GM19035 (cell line): Measurements from ENCODE around the gene RAB11B.
"Not testable (repeated sequence)": the region's sequence is repeated elsewhere in the genome, so short reads cannot be mapped to it uniquely, and the experiment has no call there.

Source experiments
- ATAC-seq: cut with Tn5 transposase; IDR thresholded peaks from one replicate; pipeline ENCODE4 v1.9.1; 2021; ENCODE audit not compliant: unreplicated experiment

RAB11B gene

DNA sequence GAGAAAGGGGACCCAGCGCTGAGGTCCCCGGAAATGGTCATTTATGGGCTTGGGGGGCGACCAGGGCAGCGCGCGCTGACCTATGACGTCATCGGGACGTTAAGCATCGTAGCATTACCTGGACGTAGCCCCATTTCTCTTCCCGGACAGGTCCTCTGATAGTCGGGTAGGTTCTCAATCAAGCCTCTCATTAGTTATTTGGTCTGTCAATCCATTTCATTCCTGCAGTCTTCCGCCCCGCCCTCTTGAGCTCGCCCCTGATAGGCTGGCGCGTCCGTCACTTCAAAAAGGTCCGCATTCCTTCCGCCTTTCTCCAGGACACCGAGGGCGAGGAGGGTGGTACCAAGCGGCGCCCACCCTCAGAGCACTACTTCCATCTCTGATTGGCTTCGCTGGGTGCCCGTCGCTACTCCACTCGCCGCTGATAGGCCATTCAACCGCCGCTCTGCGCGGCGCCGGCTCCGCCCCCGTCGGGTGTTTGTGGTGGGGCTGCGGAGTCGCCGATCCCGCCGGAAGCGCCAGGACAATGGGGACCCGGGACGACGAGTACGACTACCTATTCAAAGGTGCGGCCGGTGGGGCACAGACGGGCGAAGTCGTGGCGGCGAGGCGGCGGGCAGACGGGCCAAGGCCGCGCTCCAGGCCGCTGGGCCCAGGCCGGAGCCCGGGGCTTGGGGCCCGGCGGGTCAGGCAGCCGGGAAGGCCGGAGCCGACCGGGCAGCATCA, at the start of gene RAB11B:
TSS of gene RAB11B (plus strand) at position 470 of the 726 bp plus-strand sequence. CDS start at position 527, 57 bp downstream.
- peak; percentile 92 for ATAC-seq

DNA sequence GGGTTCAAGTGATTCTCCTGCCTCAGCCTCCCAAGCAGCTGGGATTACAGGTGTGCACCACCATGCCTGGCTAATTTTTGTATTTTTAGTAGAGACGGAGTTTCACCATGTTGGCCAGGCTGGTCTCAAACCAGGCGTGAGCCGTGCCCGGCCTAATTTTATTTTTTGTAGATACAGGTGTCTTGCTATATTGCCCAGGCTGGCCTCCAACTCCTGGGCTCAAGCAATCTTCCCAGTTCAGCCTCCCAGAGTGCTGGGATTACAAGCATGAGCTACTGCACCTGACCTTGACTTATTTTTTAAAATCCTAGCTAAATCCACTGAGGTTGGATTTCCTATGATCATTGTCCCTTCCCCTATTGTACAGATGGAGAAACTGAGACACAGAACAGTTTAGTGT, 48.7 kb upstream of the RAB11B start:
- ATAC-seq: not testable (repeated sequence)

DNA sequence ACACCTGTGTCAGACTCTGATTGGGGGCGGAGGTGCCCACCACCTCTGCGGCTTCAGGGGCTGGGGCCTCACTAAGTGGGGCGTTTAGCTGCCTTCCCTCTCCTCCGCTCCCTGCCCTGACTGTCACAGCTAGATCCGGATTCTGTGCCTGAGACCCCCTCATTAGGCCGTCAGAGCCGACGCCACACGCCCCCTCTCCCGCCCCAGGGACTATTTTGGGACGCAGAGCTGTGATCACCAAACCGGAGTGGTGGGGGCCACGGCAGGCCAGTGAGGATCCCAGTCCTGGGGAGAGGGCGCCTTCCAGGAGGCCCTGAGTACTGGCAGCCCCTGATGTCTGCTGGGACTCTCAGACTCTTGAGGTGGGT, 47.9 kb upstream of the RAB11B start:
- ATAC-seq: no peak

DNA sequence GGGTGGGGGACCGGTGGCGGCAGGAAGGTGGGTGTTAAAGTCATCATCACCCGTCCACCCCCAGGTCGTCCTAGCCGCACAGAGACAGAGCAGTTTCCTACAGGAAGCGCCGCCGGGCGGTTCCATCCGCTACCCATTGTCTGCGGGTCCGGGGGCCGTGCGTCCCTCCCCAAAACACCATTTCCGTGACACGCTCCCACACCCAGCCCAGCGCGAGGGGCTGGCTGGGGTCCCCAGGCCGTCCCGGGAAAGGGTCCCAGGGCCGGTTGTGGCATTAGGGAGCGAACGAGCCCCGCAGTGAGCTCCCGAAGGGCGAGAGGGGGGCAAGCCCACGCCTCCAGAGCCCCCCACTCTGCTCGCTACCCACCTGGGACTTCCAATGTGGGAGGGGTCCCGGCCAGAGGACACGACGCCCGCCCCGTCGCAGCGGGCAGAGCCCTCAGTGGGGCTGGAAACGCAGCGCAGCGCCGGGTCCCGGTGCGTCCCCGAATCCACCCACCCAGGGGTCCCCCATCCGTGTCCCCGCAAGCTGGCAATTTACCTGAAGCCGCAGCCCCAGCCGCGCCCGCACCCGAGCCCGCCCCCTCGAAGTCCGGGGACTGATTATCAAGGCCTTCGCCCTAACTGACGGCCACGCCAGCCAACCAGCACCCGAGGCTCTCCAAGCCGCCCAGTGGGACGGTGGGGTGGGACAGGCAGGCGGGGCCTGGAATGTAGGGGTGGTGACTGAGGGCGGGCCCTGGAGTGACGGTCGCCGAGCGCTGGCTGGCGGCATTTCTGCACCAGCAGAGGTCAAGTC, 47.3 kb upstream of the RAB11B start, which contains the start of gene KANK3:
TSS of gene KANK3 (minus strand) at position 579 of the 799 bp plus-strand sequence. CDS start 5,434 bp downstream, outside the sequence.
- peak; percentile 94 for ATAC-seq

DNA sequence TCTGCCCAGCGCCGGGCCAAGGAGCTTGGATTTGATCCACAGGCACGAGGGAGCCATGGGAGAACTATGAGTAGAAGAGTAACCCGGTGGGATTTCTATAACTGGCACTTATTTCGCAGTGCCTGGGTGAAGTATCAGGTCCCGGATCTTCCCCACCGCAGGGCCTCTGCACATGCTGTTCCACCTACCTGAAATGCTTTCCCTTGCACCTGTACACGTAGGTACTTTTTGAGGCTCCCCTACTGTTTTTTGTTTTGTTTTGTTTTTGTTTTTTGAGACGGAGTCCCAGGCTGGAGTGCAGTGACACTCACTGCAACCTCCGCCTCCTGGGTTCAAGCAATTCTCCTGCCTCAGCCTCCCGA, 46.7 kb upstream of the RAB11B start:
- ATAC-seq: no peak

DNA sequence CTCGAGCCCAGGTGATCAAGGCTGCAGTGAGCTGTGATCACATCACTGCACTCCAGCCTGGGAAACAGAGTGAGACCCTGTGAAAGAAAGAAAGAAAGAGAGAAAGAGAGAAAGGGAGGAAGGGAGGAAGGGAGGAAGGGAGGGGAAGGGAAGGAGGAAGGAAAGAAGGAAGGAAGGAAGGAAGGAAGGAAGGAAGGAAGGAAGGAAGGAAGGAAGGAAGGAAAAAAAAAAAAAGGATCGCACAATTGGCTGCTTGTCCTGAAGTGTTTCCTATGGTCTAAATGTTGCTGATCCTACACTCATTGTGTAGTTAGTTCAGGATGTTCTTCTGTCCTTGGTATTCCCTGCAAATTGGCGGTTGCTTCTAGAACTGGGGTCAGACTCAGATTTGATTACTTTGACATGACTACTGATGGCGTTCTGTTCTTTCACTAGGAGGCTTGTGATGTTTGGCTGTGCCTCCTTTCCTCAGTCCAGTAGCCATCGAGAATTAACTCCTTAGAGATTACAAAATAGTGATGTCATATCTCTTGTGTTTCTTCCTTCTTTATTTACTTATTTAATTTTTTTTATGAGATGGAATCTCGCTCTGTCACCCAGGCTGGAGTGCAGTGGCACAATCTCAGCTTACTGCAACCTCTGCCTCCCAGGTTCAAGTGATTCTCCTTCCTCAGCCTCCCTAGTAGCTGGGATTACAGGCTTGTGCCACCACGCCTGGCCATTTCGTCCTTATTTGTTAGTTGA, 40.4 kb upstream of the RAB11B start:
- not testable (repeated sequence) for ATAC-seq

DNA sequence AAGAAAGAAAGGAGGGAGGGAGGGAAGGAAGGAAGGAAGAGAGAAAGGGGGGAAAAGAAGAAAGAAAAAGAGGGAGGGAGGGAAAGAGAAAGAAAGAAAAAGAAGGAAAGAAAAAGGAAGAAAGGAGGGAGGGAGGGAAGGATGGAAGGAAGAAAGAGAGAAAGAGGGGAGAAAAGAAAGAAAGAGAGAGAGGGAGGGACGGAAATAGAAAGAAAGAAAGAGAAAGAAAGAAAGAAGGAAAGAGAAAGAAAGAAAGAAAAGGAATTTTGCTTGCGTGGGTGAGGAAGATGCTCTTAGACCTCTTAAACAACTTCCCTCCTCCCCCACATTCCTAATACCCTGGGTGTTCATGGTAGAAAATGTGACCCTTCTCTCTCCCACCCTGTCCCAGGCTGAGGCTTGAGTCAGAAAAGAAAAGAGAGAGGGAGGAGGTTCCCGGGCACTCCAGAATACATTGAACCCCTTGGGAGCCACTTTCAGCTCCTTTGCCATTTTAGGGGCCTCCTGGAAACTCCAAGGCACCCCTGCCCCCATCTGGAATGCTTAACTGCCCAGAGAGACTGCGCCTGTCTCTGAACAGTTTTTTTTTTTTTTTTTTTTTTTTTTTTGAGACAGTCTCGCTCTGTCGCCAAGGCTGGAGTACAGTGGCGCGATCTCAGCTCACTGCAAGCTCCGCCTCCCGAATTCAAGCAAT, 37.9 kb upstream of the RAB11B start:
- no peak for ATAC-seq

DNA sequence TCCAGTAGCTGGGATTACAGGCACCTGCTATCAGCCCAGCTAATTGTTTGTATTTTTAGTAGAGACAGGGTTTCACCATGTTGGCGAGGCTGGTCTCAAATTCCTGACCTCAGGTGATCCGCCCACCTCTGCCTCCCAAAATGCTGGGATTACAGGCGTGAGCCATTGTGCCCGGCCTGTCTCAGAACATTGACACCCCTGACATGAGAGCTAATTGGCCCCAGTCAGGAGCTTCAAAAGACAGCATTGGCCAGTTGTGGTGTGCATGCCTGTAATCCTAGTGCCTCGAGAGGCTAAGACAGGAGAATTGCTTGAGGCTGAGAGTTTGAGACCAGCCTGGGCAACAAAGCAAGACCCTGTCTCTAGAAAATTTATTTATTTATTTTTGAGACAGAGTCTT, 37.3 kb upstream of the RAB11B start:
- not testable (repeated sequence) for ATAC-seq

DNA sequence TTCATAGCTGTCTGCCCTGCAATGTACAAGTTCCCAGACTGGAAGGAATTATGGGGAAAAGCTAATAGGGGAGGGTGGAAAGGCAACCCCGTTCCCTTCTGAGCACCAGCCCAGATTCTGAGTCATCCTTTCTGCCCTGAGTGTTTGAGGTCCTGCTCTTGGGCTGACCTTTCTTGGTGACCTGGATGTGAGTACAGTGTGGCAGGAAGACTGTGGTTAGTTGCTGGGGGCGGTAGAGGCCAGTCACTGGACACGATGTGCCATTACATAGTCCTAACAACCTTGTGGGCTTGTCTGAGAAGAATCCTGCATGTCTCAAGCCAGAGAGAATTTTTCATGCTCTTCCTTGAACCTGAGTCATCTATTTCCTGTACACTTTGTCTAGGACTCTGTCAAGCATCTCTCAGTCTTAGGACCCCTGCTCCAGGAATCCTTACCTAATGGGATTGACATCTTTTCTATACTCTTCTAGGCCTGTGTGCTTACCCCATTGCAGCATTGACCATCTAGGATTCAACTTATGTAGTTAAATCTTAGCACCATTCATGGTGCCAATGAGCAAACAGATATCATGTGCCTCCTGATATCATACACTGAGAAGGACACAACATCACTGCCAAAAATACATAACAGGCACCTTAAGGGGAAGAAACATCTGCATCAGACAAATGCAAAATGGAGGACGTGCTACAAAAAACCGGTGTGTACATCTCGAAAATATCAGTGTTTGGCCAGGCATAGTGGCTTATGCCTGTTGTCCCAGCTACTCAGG, 34.3 kb upstream of the RAB11B start:
- ATAC-seq: no peak

DNA sequence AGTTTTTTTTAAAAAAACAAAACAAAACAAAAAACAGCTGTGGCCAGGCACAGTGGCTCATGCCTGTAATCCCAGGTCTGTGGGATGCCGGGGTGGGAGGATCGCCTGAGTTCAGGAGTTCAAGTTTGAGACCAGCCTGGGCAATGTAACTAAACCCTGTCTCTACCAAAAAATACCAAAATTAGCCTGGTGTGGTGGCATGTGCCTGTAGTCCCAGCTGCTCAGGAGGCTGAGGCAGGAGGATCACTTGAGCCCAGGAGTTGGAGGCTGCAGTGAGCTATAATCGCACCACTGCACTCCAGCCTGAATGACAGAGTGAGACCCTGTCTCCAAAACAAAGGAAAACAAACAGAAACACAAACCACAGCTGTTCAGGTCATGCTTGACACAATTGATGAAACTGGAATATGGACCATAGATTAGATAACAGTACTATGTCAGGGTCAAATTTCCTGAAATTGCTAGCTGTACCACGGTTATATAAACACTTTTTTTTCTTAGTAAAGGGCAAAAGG, 33.1 kb upstream of the RAB11B start:
- no peak for ATAC-seq

DNA sequence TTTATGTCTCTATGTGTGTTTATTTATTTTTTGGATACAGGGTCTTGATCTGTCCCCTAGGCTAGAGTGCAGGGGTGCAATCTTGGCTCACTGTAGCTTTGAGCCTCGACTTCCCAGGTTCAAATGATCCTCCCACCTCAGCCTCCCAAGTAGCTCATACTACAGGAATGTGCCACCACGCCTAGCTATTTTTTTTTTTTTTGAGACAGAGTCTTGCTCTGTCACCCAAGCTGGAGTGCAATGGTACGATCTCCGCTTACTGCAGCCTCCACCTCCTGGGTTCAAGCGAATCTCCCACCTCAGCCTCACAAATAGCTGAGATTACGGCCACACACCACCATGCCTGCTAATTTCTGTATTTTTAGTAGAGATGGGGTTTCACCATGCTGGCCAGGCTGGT, 31.2 kb upstream of the RAB11B start:
- ATAC-seq: no peak

DNA sequence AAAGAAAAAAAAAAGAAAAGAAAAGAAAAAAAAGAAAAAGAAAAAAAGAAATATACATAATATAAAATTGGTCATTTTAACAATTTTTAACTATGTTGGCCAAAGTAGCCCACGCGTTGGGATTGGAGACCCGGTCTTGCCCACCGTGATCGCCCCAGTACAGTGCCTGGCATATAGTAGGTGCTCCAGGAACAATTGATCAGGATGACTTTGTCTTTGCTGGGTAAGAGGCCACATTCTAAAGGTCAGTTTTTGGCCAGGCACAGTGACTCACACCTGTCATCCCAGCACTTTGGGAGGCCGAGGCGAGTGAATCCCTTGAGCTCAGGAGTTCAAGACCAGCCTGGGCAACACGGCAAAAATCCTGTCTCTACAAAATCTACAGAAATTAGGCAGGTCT, 30.0 kb upstream of the RAB11B start:
- no peak for ATAC-seq

DNA sequence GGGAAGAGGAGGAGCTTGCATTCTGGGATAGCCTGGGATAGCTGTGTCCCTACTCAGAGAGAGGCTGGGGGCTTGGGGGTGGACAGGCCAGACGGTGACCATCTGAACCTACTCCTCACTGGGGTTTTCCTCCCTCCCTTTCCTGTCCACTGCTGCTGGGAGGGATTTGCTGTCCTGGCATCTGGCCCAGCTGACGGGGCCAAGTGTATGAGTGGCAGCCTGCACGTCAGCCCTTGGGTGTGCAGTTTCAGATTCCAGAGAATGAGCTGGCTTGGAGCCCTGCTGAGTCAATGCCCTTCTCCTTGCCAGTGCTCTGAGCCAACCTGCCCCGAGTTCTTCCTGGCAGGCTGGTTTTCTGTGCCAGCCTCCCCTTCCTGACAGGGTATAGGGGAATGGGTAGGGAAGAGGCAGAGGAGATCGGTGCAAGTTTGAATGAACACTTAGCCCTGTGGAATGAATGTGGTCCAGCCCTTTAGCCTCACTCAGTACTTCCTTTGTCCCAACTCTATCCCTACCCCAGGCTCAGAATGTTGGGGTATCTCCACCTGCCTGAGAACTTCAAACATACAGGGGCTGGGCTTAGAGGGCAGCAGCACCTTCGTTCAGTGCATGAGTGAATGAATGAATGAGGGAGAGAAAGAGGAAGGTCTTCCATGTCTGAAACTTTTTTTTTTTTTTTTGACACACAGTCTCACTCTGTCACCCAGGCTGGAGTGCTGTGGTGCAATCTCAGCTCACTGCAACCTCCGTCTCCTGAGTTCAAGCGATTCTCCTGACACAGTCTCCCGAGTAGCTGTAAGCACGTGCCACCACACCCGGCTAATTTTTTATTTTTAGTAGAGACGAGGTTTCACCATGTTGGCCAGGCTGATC, 28.0 kb upstream of the RAB11B start:
- ATAC-seq: no peak

DNA sequence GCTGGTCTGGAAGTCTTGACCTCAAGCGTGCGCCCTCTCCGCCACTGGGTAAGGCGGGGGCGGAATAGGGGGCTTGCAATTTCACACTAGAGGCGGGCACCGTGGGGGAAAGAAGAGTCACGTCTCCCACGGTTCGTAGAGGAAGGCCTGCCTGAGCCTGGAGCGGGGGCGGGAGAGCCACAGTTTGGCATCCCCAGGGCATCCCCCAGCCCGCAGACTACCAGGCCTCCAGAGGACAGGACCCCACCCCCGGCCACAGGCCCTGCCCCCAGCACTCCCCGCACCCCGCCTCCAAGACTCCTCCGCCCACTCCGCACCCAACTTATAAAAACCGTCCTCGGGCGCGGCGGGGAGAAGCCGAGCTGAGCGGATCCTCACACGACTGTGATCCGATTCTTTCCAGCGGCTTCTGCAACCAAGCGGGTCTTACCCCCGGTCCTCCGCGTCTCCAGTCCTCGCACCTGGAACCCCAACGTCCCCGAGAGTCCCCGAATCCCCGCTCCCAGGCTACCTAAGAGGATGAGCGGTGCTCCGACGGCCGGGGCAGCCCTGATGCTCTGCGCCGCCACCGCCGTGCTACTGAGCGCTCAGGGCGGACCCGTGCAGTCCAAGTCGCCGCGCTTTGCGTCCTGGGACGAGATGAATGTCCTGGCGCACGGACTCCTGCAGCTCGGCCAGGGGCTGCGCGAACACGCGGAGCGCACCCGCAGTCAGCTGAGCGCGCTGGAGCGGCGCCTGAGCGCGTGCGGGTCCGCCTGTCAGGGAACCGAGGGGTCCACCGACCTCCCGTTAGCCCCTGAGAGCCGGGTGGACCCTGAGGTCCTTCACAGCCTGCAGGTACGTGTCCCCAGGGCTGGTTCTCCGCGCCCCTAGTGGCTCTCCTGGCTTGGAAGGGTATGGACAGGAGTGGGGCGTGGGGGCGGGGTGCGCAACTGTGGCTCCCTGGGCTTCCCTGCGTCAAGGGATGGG, 26.1 kb upstream of the RAB11B start, which contains the start of gene ANGPTL4:
TSS of gene ANGPTL4 (plus strand) at position 353 of the 969 bp plus-strand sequence. CDS start at position 520, 167 bp downstream.
- ATAC-seq: no peak

DNA sequence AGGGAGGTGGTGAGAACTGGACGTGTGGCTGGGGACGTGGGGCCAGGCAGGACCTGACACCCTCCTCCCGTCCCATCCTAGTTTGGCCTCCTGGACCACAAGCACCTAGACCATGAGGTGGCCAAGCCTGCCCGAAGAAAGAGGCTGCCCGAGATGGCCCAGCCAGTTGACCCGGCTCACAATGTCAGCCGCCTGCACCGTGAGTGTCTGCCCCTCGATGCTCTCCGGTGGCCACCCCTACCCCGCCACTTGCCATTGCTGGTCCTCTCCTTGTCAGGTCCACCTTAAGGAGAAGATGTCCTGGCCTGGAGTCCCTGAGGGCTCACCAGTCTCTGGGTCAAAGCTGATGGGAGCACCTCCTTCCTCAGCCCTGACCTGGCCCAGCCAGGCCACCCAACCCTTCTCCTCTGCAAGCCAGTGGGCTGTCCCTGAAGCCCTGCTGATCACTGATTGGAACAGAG, 24.0 kb upstream of the RAB11B start:
- no peak for ATAC-seq

DNA sequence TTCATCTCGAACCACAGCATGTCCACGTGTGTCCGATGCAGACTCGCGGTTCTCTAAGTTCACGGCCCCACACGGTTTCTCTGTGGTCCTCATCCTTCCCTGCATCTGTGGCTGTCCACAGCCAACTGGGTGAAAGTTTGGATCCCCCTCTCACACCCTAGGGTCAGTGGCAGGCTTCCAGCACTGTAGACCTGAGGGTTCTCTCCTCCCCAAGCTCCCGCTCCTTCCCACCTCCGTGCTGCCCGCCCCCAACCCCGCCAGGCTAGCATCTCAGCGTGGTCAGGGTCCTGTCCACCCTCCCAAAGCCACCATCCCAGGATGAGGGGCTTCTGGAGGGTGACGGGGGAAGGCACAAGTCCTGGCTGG, 23.2 kb upstream of the RAB11B start:
- no peak for ATAC-seq

DNA sequence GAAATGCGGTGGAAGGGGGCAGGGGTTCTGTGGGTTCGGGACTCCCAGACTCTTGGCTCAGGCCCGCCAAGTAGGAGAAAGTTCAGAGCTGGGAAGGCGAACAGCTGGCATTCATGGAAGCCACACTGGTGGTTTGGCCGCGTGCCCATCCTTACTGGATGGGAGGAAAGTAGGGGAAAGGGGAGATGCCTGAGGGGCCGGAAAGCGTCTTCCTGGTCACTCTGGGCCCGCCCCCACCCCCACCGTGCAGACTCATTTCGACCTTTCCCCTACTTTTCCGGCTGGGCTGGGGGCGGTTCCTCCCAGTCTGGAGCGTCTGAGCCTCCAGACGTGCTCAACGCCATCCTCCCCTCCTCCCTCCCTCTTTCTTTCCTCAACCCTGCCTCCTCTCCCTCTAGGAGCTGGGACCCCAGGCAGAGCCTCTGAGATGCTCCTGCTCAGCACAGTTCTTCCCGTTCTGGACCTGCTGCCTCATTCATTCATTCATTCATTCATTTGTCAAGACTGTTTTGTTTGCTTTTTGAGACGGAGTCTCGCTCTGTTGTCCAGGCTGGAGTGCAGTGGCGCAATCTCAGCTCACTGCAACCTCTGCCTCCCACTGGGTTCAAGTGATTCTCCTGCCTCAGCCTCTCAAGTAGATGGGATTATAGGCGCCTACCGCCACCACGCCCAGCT, 22.7 kb upstream of the RAB11B start:
- ATAC-seq: no peak
